GM20000 (cell line): ENCODE data around the gene ARL13A.
"Not testable (repeated sequence)": the region's sequence is repeated elsewhere in the genome, so short reads cannot be mapped to it uniquely, and the experiment has no call there.

Source experiments
- DNase-seq: peaks from one replicate; pipeline ENCODE4 v3.0.0; 2012; ENCODE audit warnings: low spot score
- TF ChIP-seq, protein P1 (sequence below): IDR thresholded peaks from 2 replicates; pipeline ENCODE4 v1.5.1; 2012; ENCODE audit warnings: mild to moderate bottlenecking, control low read depth; ENCODE audit errors: extremely low read depth, missing control alignments

Gene ARL13A

DNA sequence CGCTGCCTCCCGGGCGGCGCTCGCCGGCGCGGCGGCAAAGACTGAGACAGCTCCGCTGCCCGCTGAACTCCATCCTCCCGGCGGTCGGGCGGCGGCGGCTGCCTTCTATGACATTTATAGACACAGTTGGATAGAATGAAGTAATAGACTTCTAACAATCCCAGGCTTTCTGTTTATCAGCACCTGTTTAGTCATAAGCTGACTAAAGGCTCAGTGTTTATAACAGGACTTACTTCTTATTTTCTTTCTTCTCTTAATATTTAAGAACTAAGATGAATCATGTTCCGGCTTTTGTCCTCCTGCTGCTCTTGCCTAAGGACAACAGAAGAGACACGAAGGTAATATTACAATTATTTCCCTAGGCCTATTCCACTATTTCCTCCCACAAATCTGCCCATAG, 3.9 kb downstream of the ARL13A start:
- TF ChIP-seq, protein P1, sequence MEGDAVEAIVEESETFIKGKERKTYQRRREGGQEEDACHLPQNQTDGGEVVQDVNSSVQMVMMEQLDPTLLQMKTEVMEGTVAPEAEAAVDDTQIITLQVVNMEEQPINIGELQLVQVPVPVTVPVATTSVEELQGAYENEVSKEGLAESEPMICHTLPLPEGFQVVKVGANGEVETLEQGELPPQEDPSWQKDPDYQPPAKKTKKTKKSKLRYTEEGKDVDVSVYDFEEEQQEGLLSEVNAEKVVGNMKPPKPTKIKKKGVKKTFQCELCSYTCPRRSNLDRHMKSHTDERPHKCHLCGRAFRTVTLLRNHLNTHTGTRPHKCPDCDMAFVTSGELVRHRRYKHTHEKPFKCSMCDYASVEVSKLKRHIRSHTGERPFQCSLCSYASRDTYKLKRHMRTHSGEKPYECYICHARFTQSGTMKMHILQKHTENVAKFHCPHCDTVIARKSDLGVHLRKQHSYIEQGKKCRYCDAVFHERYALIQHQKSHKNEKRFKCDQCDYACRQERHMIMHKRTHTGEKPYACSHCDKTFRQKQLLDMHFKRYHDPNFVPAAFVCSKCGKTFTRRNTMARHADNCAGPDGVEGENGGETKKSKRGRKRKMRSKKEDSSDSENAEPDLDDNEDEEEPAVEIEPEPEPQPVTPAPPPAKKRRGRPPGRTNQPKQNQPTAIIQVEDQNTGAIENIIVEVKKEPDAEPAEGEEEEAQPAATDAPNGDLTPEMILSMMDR = no peak

DNA sequence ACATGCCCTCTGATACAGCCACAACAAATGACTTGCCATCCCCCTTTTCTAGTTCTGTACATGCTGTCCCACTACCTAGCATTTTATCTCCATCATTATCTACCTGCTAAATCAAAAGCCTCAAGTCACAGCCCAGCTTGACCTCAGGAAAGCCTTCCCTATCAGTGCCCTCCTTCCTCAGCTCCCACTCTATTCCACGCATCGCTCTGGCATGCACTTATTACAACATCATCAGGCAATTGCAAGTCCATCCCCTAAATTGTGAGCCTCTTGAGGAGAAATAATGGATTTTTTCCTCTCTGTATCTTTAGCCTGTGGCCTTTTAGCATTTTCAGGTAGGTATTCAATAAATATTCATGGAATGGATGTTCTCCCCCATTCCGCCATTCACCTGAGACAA, 5.7 kb downstream of the ARL13A start:
- TF ChIP-seq, protein P1 = no peak

More for the DNA sequence above, 3.9 kb downstream of the ARL13A start:
- DNase-seq = no peak

DNA sequence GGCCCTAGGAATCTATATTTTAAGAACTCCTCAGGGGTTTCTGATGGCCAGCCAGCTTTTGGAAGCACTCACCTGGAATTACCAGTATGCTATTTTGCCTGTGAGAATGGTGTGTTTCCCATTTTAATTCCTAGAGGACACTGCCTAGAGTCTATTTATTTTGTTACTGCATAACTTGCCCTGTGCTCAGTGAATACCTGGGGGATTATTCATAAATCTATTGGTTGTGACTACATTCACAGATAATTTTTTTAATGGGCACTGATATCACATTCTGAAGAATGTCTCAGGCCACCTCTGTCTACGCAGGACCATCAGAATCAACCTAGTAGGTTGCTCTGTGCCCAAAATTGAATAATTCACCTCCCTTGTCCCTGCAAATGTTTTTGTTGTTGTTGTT, 6.7 kb downstream of the ARL13A start:
- DNase-seq = no peak
- TF ChIP-seq, protein P1 = no peak

More for the DNA sequence above, 5.7 kb downstream of the ARL13A start:
- no peak for DNase-seq

DNA sequence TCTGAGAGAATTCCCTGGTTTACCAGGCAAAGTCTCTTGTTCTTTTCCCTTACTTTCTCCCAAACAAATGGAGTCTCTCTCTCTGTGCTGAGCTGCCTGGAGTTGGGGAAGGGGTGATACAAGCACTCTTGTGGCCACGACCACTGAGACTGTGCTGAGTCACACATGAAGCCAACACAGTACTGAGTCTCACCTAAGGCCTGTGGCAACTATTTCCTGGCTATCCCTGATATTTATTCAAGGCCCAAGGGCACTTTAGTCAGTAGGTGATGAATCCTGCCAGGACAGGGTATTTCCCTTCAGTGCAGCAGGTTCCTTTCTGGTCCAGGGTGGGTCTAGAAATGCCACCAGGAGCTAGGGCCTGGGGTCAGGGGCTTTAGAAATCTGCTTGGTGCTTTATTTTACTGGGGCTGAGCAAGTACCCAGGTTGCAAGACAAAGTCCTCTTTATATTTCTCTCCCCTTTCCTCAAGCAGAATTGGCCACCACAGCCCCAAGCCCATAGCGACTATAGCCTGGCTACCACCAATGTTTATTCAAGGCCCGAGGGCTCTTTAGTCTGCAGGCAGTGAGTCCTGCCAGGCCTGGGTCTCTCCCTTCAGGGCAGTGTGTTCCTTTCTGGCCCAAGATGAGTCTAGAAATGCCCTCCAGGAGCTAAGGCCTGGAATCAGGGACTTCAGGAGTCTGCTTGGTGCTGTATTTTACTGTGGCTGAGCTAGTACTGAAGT, 10.5 kb downstream of the ARL13A start:
- no peak for DNase-seq
- TF ChIP-seq, protein P1 = no peak

DNA sequence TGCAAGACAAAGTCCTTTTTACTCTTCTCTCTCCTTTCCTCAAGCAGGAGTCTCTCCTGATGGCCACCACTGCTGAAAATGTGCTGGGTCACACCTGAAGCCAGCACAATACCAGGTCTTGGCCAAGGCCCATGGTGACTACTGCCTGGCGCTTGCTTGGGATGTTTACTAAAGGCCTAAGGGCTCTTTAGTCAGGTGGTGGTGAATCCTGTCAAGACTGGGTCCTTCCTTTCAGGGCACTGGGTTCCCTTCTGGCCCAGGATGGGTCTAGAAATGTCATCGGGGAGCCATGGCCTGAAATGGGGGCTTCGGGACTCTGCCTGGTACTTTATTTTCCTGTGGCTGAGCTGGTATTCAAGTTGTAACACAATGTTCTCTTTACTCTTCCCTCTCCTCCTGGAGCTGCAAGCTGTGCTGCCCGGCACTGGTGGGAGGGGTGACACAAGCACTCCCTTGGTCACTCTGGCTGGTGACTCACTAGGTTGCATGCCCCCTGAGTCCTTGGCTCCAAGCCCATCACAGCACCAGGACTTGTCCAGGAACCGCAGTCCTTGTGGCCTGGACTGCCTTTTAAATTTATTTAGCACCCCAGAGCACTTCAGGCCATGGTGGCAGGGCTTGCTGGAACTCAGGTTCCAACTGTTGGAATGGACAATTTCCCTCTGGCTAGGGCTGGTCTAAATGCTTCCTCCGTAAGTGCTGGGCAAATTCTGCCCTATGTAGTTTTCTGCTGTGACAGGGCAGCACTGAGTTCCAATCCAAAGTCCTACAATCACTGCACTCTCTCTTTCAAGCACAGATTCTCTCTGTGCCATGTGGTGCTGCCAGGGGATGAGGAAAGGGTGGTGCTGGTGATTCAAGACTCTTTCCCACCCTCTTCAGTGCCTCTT, 11.3 kb downstream of the ARL13A start:
- TF ChIP-seq, protein P1 = no peak
- DNase-seq = no peak

DNA sequence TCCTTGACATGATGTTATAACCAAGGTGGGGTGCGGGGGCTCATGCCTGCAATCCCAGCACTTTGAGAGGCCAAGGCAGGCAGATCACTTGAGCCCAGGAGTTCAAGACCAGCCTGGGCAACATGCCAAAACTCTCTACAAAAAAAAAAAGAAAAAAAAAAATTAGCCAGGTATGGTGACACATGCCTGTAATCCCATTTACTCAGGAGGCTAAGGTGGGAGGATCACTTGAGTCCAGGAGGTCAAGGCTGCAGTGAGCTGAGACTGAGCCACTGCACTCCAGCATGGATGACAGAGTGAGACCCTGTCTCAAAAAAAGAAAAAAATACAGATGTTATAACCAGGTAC, 12.0 kb downstream of the ARL13A start:
- not testable (repeated sequence) for DNase-seq

DNA sequence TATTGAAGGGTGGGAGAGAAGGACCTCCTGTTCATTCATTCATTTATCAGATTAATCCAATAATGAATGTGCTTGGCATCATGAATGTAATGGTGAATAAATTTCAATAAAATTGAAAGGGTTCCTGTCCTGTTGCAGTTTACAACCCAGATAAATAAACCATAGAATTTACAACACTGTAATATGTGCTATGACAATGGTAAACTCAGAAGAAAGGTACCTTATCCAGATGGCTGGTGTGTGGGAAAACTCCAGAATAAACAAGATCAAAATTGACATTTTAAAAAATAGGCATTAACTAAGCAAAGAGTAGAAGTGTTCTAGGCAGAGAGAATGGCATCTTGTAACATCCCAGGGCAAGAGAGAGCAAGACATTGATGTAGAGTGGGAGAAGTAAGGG, 15.3 kb downstream of the ARL13A start:
- TF ChIP-seq, protein P1 = no peak

More for the DNA sequence above, 15.3 kb downstream of the ARL13A start:
- DNase-seq = no peak
